HG03135 (cell line): ENCODE measurements around the gene TLCD1.

ENCODE experiments used
- ATAC-seq: cut with Tn5 transposase; IDR thresholded peaks from one replicate; pipeline ENCODE4 v1.9.1; 2021; ENCODE audit warnings: mild to moderate bottlenecking, moderate library complexity; ENCODE audit not compliant: unreplicated experiment

Gene TLCD1, protein sequence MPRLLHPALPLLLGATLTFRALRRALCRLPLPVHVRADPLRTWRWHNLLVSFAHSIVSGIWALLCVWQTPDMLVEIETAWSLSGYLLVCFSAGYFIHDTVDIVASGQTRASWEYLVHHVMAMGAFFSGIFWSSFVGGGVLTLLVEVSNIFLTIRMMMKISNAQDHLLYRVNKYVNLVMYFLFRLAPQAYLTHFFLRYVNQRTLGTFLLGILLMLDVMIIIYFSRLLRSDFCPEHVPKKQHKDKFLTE

DNA sequence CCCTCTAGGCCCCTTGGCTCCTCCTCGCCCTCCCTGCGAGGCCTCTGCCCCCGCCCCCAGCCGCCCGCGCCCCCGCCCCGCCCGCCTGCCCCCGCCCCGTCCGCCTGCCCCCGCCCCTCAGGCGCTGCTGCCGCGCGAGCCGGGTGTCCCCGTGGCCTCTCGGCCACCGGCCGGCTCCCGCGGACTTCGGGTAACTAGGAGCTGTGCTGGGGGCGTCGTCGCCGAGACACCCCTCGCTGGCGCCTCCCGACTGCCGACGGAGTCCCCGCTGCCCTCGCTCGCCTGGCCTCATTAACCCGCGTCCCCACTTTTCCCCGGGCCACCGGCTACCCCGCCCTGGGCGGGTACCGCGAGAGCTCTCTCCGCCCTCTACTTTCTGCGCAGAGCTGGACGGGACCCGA, at the start of gene TLCD1:
TSS of gene TLCD1 (minus strand) at position 8 of the 401 bp plus-strand sequence. CDS start 136 bp downstream, outside the sequence.
- ATAC-seq = no peak

DNA sequence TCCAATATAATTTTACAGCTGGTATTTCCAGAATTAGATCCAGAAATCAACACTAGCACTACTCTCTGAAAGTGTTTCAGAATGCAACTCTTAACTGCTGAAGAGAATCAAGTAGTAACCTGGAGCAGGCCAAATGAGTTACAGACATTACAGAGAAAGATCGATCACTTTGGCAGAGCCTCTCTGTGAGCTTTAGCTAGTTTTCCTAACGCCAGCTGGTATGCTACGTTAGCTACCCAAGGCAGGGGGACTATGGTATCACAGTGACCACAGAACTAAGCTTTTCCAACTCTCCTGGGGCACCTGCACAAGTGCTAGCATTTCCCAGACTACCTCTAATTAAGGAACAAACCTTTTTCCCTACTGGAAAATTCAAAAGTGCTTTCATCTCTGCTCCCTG, 48.2 kb upstream of the TLCD1 start:
- no peak for ATAC-seq

DNA sequence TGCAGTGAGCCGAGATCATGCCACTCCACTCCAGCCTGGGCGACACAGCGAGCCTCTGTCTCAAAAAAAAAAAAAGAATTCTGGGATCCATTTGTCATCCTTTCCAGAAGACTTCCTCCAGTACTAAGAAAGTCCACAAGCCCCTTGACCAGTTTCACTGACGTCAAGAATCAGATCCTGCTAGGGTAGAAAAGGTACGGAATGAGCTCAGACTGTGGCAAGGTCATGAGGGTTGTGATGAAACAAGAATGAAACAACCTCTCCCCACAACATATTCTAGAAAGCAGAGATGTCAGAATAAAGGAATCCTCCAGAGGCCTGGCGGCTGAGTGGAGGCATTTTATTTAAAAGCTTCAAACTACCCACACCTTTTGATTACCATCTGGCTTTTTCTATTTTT, 47.7 kb upstream of the TLCD1 start:
- ATAC-seq = no peak

DNA sequence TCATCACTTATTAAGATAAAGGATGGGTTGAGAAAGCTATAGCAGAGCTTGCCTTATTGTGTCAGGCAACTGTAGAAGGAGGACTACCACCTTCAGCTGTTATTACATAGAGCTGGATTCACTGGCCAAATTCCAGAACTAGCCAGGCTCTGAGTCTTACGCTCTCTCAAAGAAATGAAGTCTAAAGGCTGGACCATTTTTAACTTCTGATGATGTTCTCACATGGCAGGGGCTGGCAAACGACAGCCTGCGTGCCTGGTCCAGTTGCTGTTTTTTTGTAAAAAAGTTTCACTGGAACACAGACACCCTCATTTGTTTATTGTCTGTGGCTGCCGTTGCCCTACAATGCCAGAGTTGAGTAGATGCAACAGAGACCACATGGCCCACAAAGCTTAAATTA, 39.0 kb upstream of the TLCD1 start:
- ATAC-seq = no peak

DNA sequence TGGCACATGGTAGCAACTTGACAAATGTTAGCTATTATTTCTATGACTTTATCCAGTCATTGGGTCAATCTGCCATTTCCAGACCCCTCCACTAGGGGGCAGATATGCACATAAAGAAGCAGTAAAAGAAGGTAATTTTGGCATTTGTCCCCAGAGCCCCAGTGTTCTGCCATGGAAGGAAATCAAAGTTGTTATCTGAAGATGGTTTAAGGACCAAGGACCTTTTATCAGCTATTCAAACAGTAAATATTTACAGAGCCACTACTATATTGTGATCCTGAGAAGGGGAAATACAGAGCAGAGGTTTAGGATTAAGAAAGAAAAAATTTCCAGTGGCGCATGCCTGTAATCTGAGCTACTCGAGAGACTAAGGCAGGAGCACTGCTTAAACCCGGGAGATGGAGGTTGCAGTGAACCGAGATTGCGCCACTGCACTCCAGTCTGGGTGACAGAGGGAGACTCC, 37.8 kb upstream of the TLCD1 start:
- ATAC-seq = no peak

DNA sequence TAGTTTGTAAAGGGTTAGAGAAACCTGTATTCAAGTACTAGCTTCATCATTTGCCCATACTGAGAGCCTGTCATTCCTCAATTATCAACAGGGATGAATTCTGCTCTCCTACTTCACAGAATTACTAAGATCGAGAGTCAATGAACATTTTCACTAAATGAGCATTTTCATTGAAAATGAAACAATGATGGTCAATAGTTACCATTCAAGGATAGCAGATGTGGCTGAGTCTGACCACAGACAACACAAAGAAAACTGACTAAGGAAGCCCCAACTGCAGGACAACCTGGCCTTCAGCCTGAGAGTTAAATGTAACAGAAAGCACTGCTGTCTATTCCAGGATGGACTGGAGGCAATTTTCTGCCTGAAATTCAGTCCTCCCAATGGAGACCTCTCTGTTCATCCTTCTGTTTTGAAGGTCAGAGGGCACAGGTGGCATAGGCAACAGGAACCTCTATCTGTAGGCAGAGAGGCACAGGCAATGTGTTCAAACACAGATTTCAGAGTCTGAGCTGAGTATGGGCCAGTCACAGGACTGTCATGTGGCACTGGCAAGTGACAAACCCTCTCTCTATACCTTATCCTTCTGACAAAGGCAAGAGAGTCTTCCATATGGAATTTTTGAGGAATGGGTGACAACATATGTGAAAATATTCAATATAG, 37.2 kb upstream of the TLCD1 start:
- ATAC-seq = no peak

DNA sequence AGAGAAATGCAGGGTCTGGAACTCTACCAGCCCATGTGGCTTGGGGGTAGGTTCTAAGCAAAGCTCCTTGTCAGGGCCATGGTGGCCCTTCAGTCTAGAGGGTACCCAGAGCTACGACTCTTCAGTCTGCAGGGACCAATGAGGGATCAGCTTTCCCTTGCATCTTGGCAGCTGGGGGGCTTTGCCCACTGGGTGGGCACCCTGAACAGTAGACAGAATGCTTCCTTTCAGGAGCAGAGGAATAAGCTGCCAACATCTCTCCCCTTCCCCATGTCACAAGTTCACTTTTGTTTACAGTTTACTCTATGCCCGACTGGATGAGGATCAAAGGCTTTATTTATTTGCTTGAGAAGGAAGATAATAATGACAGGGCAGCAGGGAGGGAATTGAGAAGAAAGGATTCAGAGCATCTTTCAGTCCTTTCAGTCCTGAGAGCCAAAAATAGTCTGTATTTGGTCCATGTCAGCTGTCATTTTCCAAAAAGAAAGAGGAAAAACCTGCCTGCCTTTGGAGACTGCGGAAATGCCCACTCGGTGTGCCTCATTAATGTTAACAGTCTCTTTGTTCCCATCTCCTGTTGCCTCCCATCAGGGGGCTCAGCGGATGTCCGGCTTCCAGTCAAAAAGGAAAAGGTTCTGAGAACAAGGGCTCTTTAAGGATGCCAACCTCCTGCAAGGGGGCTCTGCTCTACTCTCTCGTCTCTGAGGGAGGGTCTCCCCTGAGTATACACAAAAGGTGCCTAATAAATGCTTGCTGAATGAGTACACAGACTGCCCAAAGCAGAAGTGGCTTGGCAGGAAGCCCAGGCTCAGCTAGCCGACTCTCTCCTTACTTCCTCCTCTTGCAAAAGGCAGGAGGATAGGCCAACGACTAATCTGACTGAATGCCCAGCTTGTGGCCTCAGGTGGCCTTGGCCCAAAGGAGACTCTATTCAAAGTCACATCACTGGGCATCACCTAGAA, 34.8 kb upstream of the TLCD1 start:
- ATAC-seq = no peak

DNA sequence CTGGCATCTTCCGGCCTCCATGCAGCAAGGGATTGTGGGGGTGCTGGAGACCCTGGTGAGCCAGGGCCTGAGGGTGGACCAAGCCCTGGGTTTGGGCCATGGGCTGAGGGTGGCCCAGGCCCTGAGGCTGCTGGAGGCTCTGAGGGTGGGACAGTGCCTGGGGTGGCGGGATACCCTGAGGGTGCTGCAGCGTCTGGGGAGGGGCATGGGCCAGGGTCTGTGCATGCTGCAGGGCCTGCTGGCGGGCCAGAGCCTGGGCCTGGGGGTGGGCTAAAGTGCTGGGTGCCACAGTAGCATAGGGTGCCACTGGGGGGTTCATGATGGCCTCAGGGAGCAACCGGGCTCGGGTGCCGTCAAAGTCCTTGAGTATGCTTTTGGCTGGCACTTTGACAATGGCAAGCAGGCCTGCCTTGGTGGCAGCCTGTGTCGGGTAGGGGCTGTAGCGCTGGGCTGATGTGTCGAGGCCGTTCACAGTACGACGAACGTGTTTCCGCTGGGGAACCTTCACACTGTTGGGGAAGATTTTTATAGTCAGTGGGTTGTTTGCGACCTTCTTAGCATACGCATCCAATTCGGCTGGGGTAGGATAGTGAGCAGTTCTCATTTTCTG, 33.3 kb upstream of the TLCD1 start:
- ATAC-seq = no peak

DNA sequence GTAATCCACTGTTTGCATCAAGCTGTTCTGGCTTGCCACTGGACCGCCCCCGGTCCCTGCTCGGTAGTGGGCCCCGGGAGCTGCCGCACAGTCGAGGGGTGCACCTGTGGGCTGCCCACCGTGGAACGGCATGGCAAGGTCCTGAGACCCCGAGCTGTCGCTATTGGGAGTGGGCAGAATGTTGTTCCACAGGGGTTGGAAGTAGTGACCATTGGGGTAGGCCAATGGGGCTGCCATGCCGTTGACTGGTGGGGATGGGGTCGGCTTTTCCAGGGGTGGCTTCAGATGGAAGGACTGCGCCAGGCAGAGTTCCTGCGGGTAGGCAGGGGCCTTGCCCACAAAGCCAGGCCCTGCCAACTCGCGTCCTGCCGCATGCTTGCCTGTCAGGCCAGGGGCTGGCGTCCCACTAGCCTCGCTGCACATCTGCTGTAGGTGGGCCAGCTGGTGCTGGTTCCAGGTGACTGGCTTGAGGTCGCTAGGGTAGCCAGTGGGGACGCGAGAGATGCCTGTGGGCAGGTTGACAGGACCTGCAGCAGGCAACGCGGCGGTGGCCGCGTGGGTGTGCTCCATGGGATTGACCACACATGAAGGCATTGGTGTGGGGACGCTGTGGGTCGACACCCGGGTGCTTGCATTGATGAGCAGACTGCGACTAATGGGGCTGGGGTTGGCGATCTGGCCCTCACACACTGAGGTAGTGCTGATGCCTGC, 32.5 kb upstream of the TLCD1 start:
- ATAC-seq = no peak

DNA sequence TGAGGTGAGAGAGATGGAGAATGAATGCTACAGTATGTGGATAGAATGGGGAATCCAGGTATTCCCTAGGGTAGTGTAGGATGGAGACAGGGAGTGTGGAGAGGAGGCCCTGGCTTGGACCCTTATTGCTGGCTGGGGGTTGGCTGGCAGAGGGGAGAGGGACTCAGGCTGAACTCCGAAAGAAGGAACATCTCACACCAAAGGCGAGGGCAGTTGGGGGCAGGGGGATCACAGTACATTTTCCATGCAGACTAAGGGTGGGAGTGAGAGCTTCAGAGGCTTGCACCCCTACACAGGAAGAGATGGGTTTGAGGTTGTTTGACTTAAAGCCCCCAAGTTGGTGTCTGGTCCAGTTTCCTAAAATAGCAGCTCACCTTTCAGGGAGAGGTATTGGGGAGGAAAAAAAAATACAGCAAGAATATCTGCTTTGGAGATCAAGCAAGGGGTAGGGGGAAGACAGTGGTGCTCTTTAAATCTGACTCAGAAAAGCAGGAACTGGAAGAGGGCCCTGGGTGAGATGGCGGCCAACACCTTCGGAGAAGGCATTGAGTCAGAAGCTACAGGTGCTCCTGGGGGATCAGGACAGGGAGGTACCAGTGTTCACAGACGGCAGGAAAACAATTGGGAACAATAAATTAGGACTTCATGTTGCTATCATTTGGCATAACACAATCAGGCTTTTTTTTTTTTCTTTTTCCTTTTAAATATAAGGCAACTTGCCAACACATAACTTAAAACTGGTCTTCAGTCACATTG, 30.2 kb upstream of the TLCD1 start:
- ATAC-seq = no peak

DNA sequence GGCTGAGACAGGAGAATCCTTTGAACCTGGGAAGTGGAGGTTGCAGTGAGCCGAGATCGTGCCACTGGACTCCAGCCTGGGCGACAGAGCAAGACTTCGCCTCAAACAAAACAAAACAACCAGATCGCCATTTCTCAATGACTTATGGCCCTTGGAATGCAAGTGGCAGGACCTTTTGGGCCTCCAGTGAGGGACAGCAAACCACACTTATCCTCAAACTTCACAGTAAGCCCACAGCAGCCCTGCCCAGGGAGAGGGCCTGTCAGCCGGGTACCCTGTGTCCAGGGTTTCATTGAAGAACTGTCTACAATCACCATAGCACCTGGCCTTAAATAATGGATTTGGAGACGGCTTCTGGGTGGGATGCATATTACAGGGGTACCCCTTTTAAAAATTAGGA, 29.5 kb upstream of the TLCD1 start:
- ATAC-seq = no peak

DNA sequence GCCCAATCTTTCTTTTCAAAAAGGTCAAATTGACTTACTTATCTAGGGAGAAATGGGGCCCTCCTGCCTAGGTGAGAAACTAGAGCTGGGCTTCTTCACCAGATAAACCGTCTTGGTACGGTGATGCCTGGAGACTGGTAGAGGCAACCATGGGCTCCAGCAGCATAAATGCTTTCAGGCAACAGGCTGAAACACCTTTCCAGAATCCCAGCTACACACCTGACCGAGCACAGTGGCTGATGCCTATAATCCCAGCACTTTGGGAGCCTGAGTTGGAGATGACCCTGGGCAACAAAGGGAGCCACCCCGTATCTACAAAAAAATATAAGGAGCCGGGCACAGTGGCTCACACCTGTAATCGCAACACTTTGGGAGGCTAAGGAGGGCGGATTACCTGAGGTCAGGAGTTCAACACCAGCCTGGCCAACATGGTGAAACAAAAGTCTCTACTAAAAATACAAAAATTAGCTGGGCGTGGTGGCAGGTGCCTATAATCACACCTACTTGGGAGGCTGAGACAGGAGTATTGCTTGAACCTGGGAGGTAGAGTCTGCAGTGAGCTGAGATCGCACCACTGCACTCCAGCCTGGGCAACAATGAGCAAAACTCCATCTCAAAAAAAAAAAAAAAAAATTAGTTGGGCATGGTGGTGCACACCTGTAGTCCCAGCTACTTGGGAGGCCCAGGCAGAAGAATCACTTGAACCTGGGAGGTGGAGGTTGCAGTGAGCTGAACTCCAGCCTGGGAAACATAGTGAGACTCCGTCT, 25.8 kb upstream of the TLCD1 start:
- no peak for ATAC-seq

DNA sequence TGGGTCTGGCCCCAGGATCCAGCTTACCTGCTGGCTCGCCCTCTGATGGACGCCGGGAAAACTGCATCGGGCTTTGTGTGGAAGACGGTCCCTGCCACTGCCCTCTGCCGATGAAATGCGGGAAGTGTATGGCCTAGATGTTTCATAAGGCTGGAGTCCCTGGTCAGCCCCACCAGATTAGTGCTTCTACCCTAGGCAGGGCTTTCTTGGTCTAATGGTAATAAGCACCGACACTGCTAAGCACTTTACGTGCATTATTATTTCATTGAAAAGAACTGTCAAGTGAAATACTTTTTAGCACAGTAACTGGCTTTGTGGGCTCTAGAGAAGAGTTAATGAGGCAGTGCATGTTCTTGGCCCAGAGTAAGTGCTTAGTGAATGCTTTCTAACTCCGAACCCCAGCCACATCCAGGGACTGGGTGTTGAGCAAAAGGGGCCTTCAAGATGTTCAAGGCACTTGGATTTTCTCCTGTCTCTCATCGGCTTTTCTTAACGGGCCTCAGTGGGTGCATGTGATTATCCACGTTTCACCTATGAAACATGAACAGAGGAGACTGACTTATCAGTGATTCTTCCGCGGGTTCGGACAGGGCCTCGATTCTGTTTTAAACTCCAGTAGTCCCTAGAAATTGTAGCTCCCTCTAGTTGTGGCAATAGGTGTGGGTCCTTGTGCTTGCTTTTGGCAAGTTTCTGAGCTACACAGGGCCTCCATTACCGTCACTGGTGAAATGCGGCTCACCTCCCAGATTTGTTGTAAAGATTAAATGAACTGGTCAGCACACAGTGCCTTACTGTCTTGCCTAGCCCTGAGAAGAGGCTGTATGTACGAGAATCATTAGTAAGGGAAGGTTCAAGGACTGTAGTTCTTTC, 24.4 kb upstream of the TLCD1 start:
- peak; percentile 50 for ATAC-seq

DNA sequence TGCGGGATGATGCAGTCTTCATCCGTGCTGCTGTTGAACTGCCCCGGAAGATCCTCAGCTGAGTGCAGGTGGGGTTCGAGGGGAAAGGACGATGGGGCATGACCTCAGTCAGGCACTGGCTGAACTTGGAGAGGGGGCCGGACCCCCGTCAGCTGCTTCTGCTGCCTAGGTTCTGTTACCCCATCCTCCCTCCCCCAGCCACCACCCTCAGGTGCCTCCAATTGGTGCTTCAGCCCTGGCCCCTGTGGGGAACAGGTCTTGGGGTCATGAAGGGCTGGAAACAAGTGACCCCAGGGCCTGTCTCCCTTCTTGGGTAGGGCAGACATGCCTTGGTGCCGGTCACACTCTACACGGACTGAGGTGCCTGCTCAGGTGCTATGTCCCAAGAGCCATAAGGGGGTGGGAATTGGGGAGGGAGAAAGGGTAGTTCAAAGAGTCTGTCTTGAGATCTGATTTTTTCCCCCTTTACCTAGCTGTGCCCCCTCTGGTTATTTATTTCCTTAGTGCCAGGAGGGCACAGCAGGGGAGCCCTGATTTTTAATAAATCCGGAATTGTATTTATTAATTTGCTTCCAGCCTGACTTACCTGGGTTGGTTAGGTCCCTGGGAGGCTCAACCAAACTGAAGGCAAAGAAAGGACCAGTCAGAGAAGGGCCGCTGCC, 23.6 kb upstream of the TLCD1 start:
- ATAC-seq = no peak

DNA sequence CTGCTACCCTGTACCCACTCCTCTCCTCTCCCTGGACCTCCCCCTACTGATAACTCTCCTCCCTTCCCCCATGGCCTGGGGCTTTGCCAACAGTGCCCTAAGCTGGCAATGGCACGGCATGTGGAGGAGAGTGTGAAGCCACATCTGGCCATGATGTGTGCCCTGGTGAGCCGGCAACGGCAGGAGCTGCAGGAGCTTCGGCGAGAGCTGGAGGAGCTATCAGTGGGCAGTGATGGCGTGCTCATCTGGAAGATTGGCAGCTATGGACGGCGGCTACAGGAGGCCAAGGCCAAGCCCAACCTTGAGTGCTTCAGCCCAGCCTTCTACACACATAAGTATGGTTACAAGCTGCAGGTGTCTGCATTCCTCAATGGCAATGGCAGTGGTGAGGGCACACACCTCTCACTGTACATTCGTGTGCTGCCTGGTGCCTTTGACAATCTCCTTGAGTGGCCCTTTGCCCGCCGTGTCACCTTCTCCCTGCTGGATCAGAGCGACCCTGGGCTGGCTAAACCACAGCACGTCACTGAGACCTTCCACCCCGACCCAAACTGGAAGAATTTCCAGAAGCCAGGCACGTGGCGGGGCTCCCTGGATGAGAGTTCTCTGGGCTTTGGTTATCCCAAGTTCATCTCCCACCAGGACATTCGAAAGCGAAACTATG, 23.0 kb upstream of the TLCD1 start:
- ATAC-seq = no peak

DNA sequence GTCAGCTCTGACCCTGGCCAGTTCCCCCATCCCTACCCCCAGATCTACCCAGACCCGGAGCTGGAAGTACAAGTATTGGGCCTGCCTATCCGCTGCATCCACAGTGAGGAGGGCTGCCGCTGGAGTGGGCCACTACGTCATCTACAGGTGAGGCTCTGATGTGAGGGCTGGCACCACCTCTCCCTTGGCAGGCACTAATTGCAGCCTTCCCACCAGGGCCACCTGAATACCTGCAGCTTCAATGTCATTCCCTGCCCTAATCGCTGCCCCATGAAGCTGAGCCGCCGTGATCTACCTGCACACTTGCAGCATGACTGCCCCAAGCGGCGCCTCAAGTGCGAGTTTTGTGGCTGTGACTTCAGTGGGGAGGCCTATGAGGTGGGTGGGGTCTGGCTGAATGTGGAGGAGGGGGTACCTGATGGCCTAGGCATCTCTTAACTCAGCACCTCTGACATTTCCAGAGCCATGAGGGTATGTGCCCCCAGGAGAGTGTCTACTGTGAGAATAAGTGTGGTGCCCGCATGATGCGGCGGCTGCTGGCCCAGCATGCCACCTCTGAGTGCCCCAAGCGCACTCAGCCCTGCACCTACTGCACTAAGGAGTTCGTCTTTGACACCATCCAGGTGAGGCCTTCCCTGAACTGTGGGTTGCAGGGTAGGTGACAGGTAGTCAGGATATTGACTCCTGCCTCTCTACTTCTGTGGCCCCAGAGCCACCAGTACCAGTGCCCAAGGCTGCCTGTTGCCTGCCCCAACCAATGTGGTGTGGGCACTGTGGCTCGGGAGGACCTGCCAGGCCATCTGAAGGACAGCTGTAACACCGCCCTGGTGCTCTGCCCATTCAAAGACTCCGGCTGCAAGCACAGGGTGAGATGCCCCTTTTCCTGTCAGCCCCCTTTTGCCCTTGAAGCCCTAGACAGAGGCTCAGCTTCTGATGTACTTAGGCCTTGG, 22.0 kb upstream of the TLCD1 start:
- ATAC-seq = no peak
